AG09319 (cell line): ENCODE data around the gene PLA2G7.

Experiments
- DNase-seq: peaks from one replicate; pipeline ENCODE4 v3.0.0-alpha.2; 2010; ENCODE audit warnings: low read depth; ENCODE audit errors: extremely low read depth
- TF ChIP-seq, protein P1 (sequence below): IDR thresholded peaks from 2 replicates; pipeline ENCODE4 v1.5.1; 2011; ENCODE audit warnings: low read depth, mild to moderate bottlenecking, inconsistent platforms, low read length, moderate library complexity

PLA2G7 gene

DNA sequence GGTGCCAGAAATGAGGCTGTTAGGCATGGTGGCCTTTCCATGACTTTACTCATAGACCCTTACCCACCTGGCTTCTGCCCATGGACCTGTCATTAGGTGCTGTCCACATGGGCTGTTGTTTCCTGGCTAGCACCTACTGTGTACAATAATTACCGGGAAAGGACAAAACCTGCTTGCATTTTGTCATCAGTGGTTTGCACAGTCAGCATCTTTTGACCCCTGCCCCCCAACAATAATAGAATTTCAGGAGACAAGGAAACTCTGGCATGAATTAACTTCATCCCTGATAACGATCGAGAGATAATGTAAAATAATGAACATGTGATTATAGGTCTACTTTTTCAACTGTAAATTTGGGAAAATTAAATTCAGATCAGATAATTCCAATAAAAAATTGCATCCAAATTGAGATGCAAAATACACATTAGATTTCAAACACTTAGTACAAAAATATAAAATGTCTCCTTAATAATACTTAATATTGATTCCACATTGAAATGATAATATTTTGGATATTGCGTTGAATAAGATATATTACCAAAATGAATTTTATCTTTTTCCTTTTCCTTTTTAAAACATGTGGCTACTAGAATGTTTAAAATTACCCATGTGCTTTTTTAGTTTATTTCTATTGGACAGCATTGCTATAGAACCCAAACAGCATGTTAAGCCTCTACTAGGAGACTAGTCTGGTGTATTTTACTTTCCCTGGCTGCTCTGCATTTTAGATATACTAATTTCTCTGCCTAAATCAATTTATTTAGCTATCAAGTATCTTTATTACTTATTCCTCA is 24.0 kb upstream of the PLA2G7 start:
- TF ChIP-seq, protein P1, sequence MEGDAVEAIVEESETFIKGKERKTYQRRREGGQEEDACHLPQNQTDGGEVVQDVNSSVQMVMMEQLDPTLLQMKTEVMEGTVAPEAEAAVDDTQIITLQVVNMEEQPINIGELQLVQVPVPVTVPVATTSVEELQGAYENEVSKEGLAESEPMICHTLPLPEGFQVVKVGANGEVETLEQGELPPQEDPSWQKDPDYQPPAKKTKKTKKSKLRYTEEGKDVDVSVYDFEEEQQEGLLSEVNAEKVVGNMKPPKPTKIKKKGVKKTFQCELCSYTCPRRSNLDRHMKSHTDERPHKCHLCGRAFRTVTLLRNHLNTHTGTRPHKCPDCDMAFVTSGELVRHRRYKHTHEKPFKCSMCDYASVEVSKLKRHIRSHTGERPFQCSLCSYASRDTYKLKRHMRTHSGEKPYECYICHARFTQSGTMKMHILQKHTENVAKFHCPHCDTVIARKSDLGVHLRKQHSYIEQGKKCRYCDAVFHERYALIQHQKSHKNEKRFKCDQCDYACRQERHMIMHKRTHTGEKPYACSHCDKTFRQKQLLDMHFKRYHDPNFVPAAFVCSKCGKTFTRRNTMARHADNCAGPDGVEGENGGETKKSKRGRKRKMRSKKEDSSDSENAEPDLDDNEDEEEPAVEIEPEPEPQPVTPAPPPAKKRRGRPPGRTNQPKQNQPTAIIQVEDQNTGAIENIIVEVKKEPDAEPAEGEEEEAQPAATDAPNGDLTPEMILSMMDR: no peak
- DNase-seq: no peak

DNA sequence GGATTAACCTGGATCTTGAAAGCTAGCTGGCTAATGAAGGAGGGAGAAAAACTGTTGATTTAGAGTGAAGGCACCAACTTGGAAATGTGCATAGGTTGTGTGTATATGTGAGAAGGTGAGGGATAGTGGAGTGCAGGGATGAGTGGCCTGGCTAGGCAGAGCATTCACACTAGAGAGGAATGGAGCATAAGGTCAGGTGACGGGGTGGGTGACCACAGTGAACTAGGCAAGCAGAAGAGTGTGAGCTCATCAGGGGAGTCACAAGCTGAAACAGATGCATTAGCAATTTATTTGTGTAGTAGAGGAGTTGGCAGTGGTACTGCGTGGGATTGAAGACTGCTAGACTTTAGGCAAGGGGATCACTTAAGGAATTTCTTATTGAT is 22.0 kb upstream of the PLA2G7 start:
- DNase-seq: no peak
- TF ChIP-seq, protein P1: no peak

DNA sequence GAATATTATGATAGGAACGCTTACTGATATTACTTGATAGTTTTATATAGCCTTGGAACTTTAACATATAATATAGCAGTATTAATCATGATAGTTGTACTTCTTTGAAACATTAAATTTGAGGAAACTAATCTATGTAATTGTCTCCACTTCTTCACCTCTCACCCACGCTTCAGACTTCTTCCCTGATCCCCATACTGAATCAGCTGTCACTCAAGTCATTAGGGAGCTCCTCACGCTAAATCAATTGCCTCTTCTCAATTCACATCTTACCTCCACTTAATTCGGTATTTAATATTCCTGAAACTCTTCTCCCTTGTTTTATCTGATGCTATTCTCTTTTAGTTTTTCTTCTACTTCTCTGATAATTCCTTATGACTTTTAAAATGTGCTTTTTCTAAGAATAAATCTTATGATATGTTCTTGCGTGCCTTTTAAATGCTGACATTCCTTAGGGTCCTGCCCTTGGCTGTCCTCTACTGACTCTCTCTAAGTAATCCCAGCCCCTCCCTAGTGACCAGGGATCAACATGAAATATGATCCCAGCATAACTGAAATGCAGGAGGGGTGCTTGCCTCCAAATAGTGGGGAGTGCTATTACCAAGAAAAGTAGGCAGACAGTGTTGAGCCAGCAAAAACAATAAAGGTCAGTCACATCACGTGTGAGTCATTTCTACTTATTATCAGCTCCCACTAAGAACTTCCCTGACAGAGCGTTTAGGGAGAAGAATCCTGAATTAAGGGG is 21.5 kb upstream of the PLA2G7 start:
- DNase-seq: no peak
- TF ChIP-seq, protein P1: no peak

DNA sequence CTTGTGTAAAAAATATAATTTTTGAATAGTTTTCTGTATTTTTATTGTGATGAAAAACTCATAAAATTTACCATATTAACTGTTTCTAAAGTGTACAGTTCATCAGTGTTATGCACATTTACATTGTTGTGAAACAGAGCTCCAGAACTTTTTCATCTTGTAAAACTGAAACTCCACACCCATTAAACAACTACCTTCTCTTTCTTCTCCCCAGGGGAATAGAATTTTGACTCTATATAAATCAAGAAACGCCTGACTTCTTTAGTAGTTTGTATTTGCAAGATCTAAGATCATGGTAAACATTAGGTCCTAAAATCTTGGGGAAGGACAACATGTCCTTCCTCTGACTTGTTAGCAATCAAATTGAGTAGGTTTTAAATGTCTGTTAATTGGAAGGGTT is 20.7 kb upstream of the PLA2G7 start:
- DNase-seq: no peak
- TF ChIP-seq, protein P1: no peak

DNA sequence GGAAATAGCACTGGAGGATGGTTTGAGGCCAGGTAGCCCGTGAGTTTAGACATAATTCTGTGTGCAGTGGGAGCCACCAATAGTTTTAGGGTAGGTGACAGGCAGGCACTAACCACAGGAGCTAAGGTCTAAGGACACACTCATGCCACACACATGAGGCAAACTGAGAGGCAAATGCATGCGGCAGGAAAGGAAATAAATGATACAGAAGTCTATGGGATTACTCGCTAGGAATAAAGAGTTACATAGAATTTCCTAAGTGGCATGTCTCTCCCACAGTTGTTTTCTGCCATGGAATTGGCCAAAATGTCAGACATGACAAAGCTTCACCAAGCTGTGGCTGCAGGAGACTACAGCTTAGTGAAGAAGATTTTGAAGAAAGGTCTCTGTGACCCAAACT is 16.5 kb upstream of the PLA2G7 start:
- TF ChIP-seq, protein P1: no peak
- no peak for DNase-seq

DNA sequence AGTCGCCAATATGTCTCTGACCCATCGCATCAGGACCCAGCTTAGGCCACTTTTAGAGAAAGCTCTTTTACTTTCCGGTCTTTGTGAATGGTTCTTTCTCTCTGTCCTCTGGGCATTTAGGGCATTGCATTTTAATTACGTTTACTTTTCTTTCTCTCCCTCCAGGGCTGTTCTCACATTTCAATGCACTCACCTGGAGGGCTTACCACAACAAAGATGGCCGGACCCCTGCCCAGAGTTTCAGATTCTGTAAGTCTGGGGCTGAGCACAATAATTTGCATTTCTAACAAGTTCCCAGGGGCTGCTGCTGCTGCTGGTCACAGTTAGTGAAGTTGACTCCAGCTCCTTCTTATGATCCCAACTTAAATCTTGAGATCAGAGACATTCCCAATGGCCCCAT is 14.6 kb upstream of the PLA2G7 start:
- DNase-seq: no peak
- TF ChIP-seq, protein P1: no peak

DNA sequence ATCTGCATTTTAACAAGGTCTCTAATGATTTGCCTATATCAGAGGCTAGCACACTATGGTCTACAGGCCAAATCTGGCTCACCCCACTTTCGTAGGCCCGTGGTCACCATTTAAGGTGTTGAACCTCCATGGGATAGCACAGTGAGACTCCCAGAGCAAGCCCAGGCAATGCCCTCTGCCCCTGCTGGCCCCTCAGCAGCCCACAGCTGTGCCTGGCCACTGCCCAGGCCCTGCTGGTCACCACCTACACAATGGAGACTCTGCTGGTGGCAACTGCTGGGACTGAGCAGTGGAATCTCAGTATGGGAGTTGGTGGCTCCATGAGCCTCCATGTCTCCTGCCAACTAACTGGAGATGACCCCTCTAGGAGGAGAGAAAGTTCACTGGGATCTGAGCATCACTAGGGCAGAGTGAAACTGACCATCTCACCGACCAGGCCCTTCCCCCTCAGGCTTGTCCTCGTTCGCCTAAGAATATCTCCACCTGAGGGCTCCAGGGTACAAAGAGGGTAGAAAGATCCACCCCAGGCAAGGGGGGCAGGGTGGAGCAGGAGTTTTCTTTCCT is 13.8 kb upstream of the PLA2G7 start:
- no peak for DNase-seq
- TF ChIP-seq, protein P1: no peak
